HL-60/S4 treated with retinoic acid at 250 ng/mL for 4 days and 3 days (cell line): ENCODE measurements around the gene MBOAT7.

ENCODE experiments used
- in situ Hi-C: fragments of 300-500 bp; cut with MboI; formaldehyde crosslinking; loops from 2 replicates; pipeline ENCODE4 v1.7.0; 2022; ENCODE audit warnings: low sequenced_read_pairs

Gene MBOAT7

GRCh38 chr19:54147676-54148075 is 41.7 kb downstream of the MBOAT7 start:
- in situ Hi-C loops = no loop called here

DNA sequence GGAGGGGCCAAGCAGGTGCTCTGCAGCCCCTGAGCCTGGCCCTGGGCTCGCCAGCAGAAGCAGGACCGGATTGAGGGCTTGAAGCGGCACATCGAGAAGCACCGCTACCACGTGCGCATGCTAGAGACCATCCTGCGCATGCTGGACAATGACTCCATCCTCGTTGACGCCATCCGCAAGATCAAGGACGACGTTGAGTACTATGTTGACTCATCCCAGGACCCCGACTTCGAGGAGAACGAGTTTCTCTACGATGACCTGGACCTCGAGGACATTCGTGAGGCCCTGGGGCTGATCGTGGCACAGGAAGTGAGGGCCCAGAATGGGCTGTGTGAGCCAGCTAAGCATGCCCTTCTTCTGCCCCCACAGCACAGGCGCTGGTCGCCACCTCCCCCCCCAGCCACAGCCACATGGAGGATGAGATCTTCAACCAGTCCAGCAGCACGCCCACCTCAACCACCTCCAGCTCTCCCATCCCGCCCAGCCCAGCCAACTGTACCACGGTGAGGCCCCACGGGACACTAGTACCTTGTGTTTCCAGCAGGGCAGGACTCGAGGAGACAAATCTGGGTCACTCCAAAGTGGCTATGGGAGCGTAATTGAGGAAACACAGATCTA is 43.7 kb downstream of the MBOAT7 start:
- in situ Hi-C loops = no loop called here

DNA sequence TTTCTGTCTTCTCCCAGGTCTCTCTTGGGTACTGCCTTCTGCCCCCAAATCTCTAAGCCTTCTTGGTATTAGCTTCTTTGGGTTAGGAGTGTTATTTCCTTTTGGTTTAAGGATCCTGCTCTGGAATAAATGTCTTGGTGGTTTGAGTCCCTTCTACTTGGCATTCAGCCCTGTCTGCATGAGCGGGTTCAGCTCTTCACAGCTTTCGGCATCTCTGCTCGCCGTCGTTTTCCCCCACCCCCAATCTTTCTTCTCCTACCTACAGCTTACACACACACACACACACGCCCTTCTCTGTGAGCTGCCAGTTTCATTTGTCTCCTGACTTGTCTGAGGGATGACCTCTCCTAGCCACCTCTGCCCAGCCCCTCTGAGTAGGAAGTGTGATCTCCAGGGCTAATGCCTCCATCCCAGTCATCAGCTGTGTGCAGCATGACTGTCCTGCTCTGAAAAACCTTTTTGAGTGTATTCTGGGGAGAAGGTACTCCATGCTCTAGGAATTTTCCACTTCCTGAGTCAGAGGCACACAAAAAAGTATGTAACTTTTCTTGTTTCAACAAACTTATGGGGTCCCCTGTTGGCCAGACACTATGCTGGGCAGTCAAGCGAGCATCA is 47.1 kb downstream of the MBOAT7 start:
- in situ Hi-C loops = no loop called here

DNA sequence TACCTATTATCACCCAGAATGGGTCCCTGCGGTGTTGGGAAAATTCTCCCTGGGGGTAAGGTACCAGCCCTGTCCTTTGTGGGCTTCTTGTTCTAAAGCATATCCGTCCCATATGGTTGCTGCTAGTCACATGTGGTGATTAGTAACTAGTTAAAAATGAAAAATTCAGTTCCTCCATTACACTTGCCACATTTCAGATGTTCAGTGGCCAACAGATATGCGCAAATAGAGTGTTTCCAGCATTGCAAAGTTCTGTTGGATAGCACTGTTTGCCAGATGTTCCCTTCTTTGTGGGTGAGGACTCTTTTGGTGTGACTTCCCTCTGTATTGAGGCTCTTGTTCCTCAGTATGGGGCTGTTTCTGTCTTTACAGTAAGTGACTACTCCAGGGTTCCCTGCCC is 48.0 kb downstream of the MBOAT7 start:
- in situ Hi-C loops = no loop called here

- in situ Hi-C loops = no loop called here
Measured at GRCh38 chr19:54138489-54139256, 50.7 kb downstream of the MBOAT7 start.

DNA sequence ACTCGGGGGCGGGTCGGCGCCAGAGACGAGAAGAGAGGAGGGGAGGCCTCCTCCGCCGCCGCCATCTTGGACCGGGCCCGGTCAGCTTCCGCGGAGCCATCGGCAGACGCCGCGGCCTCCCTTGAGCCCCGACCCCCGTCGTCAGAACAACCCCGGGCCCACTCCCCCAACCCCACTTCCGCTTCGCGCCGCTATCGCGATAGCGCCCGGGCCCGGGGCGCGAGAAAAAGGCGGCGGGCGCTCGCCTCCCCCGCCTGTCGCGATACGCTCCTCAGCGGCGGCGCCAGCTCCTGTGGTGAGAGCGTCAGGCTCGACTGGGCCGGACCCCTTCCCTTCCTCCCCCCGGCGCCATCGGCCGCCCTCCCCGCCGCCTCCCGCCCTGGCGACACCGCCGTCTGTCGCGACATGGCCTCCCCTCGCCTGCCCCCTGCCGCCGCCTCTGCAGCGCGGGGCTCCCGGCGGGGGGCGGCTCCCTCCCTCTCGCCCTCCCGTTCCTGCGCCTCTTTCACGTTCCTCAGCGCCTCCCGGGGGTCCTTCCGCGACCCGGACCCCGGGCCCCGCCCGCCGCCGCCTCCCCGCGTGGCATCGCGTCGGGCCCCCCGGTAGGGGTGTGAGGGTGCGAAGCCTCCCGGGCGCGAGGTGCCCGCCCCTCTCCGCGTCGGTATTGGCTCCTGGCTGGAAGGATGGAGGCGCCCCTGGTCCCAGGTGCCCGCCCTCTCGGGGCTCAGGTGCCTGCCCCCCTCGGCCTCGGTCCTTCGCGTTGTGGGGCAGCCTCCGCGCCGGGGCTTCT is 51.5 kb downstream of the MBOAT7 start, which contains the start of gene CNOT3:
CNOT3 (plus strand) TSS at position 64 of the 790 bp plus-strand sequence. CDS start 5,217 bp downstream, outside the sequence.
- in situ Hi-C loops = no loop called here

DNA sequence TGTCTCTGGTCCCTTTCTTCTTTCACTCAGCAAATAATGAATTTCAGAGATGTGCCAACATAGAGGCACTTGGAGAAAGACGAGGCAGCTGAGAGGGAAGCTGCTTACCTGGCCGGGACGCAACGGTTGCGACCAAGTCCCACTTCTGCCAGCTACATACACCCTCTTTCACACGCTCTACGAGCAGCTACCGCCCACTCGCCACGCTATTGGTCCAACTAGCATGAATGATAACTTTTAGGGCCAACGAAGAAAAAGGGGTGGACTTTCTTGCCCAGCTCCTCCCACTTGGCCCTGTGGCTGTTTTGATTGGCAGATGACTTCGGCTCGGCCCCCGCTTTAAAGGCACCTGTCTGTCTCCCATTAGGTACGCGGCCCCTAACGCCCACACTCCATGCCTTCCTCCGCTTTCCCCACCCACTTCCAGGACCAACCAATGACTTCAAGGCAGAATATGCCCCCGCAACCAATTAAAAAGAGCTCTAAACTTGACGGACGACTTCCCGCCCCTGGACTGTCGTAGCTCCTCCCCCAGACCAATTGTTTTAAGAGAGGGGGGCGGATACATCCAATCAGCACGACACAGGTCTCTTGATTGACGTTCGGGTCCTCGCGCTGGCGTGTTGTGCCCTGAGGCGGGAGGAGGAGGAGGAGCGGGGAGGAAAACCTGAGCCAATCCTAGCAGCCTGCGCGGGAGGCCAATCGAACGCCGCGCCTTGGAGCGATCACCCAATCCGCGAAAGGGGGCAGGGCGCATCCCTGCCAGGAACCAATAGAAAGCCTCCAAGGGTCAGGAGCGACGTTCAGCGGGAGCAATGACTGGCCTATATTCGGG is 52.3 kb downstream of the MBOAT7 start:
- in situ Hi-C loops = no loop called here

- in situ Hi-C loops = no loop called here
Measured at GRCh38 chr19:54136086-54136863, 53.1 kb downstream of the MBOAT7 start.

DNA sequence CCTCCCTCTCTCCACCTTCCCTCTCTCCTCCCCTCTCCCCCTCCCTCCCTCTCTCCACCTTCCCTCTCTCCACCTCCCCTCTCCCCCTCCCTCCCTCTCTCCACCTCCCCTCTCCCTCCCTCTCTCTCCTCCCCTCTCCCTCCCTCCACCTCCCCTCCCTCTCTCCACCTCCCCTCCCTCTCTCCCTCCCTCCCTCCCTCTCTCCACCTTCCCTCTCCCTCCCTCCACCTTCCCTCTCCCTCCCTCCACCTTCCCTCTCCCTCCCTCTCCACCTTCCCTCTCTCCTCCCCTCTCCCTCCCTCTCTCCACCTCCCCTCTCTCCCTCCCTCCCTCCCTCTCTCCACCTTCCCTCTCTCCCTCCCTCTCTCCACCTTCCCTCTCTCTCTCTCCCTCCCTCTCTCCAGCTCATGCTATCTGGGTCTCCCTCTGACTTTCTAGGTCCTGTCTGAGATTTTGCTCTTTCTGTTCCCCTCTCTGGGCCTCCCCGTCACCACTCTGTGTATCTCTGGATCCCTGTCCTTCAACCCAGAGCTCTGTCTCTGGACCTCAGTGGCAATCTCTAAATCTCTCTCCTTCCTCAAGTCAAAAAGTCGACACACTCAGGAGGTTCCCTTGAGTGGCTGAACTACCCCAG is 55.3 kb downstream of the MBOAT7 start:
- in situ Hi-C loops = no loop called here

DNA sequence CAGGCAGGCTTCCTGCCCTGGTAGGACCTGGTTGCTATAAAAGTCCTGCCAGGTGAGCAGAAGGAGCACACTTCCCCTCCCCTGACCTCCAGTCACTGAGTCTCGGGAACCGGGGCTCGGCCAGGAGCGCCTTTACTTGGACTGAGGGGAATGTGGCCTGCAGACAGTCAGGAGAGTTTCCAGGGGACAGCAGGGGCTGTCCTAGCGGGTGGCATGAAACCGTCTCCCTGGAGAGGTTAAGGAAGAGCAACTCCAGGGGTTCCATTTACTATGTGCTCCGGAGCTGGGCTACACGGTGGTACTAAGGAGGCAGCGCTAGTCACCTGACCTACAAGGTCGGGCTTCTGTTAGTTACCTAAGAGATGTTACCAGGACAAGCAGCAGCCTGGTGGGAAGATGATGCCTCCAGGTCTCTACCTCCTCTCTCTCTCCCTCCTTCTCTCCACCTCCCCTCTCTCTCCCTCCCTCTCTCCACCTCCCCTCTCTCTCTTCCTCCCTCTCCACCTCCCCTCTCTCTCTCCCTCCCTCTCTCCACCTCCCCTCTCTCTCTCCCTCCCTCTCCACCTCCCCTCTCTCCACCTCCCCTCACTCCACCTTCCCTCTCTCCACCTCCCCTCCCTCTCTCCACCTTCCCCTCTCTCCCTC is 55.9 kb downstream of the MBOAT7 start:
- in situ Hi-C loops = no loop called here

DNA sequence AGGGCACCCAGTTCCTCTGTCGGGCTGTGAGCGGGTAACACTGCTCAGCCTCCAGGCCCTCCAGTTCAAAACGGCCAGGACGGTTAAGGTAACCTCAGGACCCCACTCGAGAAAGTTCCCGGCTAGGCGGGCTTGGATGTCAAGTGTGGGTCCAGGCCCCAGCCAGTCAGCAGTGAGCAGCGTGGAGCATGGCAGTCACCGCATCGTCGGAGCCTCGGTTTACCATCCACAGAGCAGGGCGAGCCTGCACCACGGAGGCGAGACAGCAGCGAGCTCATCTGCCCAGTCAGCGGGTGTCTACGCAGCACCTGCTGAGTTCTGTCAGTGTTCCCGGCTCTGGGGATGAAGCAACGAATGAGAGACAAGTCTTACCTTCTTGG is 59.8 kb downstream of the MBOAT7 start:
- in situ Hi-C loops = no loop called here

DNA sequence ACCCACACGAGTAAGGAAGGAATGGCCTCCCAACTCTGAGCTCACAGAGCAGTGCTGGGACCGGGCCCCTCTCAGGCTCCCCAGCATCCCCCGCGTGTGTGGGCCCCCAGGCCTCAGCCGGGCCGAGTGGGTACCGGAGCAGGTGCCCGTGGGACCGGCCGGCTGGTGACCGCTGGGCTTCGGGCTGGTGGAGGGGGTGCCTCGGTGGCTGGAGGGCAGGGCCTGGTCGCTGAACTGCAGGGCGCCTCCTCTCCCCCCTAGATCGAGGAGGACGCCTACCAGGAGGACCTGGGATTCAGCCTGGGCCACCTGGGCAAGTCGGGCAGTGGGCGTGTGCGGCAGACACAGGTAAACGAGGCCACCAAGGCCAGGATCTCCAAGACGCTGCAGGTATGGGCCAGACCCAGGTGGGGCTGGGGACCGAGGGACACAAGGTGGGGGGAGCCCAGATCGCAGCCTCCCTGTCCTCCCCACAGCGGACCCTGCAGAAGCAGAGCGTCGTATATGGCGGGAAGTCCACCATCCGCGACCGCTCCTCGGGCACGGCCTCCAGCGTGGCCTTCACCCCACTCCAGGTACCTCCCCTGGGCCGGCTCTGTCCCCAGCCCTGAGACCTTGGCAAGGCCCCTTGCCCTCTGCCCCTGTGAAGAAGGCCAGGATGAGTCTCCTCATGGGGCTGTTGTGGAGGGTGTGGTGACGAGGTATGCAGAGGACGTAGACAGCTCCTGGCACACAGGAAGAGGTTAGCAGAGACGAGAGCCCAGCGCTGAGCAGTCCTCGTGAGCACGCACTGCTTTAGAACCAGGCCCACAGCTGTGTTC is 60.4 kb downstream of the MBOAT7 start:
- in situ Hi-C loops = no loop called here

DNA sequence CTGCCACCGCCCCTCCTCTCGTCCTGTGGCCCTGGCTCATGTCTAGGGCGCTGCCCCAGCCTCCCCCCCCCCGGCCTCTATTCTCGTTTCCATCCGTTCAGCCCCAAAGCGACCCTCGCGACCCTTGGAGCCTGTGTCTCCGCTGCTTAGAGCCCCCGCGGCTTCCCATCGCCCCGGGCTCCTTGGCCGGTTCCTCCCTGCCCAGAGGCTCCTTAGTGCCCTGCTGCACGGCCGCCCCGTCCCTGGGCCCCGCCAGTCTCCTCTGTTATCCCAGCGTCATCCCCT is 61.0 kb downstream of the MBOAT7 start:
- in situ Hi-C loops = no loop called here

DNA sequence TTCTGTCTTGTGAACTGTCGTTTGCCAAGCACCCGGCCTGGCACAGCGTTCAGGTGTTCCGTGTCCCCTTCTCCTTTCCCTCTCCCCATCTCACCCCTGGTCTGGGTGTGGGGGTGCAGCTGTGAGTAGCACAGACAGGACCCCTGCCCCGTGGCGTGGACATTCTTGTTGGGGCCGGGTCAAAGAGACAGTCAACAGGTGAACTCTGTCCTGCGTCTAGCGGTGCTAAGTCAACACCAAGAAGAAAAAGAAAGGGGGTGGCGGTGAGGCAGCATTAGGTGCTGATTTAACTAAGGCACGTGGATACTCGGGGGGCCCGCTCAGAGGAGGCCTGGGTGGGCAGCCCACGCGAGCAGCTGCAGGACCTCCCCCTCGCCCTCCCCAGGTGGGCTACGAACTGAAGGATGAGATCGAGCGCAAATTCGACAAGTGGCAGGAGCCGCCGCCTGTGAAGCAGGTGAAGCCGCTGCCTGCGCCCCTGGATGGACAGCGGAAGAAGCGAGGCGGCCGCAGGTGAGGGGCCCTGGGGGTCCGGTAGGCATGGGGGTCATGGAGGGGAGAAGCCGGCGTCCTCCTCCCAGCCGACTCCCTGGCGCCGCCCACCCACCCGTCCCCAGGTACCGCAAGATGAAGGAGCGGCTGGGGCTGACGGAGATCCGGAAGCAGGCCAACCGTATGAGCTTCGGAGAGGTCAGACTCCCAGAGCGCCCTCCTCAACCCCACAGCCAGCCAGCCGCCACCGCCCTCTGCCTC is 61.5 kb downstream of the MBOAT7 start:
- in situ Hi-C loops = no loop called here

GRCh38 chr19:54125713-54126112 is 63.7 kb downstream of the MBOAT7 start:
- in situ Hi-C loops = no loop called here

DNA sequence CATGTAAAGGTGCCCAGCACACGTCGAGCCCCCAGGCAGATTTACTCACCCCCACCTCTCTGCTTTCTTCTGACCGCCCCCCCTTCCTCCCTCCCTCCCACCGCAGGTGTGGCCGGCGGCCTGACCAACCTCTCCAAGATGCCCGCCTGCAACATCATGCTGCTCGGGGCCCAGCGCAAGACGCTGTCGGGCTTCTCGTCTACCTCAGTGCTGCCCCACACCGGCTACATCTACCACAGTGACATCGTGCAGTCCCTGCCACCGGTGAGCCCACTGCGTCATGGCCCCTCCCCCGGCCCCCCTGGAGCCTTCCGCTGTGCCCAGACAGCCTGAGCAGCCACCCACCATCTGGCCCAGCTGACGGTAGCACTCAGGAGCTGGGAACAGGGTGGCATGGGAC is 65.0 kb downstream of the MBOAT7 start:
- in situ Hi-C loops = no loop called here

DNA sequence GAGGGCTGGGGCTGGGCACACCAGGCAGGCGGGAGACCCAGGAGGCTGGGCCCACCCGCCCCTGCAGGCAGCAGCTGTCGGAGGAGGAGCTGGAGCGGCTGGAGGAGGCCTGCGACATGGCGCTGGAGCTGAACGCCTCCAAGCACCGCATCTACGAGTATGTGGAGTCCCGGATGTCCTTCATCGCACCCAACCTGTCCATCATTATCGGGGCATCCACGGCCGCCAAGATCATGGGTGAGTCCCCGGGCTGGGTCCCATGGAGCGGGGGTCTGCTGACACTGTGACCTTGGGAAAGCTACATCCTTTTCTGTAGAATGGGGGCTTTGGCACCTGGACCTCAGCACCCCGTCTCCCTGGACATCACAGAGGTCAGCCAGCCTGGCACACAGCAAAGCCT is 65.7 kb downstream of the MBOAT7 start:
- in situ Hi-C loops = no loop called here
